Skeletal muscle tissue (tissue), 4 donors: ENCODE results near the gene FAM169A. TPM values are rescaled to one million over a fixed set of nuclear protein-coding genes. Genes with fewer than 3 reads are reported as not detected.
"Not testable (repeated sequence)": the region's sequence is repeated elsewhere in the genome, so short reads cannot be mapped to it uniquely, and the experiment has no call there.

ENCODE experiments used
- H3K27ac ChIP-seq: one replicate; pipeline ENCODE4 v1.7.0; 2013; ENCODE audit warnings: mild to moderate bottlenecking, low read depth, low read length, inconsistent platforms
- H3K27me3 ChIP-seq, 3 donors: one replicate each; pipeline ENCODE4 v1.7.0; 2013; ENCODE audit warnings: low read length in 3 of 3; ENCODE audit not compliant: control insufficient read depth in 3 of 3, insufficient read depth in 3 of 3
- H3K36me3 ChIP-seq, 3 donors: one replicate each; pipeline ENCODE4 v1.7.0; 2013; ENCODE audit warnings: low read length in 3 of 3; ENCODE audit not compliant: control insufficient read depth in 3 of 3, insufficient read depth in 3 of 3
- H3K4me1 ChIP-seq, 3 donors: one replicate each; pipeline ENCODE4 v1.7.0; 2013; ENCODE audit warnings: low read length in 3 of 3, mild to moderate bottlenecking in 3 of 3; ENCODE audit not compliant: control insufficient read depth in 3 of 3, insufficient read depth in 3 of 3
- H3K4me3 ChIP-seq, 3 donors: one replicate each; pipeline ENCODE4 v1.7.0; 2013; ENCODE audit warnings: low read length in 3 of 3
- H3K9ac ChIP-seq, 3 donors: one replicate each; pipeline ENCODE4 v1.7.0; 2013; ENCODE audit warnings: low read length in 3 of 3, mild to moderate bottlenecking in 3 of 3, moderate library complexity in 2 of 3, low read depth in 1 of 3
- H3K9me3 ChIP-seq, 3 donors: one replicate each; pipeline ENCODE4 v1.7.0; 2013; ENCODE audit warnings: low read length in 3 of 3; ENCODE audit not compliant: control insufficient read depth in 3 of 3
- total RNA-seq: library from RNA; depleted of rRNA; stranded (reverse); fragments of >200 nt; gene quantifications from one replicate; pipeline ENCODE4 v1.2.3, GENCODE V29; 2014
- donor health status: Osteomylitis.

Gene FAM169A
- total RNA-seq, 1 donor from 2014 or later, result 0.52 TPM

DNA sequence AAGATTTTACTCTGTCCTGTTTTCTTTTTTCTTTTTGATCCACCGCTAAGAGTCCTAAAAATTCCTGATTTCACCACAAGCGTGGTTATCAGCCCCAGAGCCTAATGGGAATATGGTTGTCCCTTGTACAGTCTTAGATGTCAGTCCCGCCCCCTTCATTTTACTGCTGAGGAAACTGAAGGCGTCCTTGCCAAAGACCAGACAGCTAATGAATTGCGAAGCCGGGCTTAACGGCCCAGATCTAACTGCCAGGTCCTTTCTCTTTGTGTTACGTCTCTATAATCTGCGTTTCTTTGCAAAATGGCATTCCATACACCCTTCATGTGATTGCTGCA lies 98.6 kb downstream of the FAM169A start:
- H3K27me3 ChIP-seq, result no peaks in the 10 kb centered on the region
- H3K4me3 ChIP-seq, result peak overlapping the region; percentile 88 to 97 (median 90)
- peak overlapping the region; percentile 88 to 96 (median 96) for H3K9ac ChIP-seq
- H3K27ac ChIP-seq, result peak overlapping the region; percentile 61
- no peaks in the 10 kb centered on the region for H3K9me3 ChIP-seq
- H3K4me1 ChIP-seq, result peaks cover 21 to 25% (median 22%) of the 10 kb centered on the region in 3 donors
- peaks cover under 1 to 25% (median 23%) of the 10 kb centered on the region in 3 donors for H3K36me3 ChIP-seq

DNA sequence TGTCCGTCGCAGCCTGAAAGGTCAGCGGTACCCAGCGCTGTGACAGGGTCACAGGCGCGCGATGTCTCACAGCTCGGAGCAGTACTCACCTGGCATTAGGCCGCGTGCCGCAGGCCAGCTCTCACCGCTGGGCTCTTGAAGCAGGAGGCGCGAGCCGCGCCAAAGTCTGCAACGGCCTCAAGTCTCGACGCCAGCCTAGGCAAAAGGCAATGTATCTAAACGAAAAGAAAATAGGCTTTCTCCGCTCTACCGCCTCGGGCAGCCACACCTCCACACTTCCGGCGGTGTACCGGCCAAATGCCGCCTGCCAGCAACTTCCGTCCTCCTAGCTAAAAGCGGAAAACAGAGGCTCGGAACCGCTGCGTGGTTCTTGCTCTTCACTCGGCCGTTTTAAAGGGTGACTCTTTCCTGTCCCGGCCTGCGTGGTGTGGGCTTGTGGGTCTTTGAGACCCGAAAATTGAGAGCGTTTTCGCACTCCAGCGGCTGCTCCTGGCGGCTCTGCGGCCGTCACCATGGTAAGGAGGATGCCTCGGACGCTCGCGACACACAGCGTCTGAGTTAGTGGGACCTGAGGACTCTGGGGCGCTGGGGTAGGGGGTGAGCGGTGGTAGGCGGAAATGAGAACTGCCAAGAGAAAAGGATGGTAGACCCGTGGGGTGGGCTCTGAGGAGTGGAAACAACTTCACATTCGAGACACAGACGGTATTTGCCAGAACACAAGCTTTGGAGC lies 99.2 kb downstream of the FAM169A start, which contains the start of the genes GFM2 and NSA2:
GFM2 (minus strand) TSS at position 269 of the 730 bp plus-strand sequence. CDS start 3,375 bp downstream, outside the sequence.
NSA2 (plus strand) TSS at position 401 of the 730 bp plus-strand sequence; CDS start at position 513, 112 bp downstream.
- peaks cover 0 to 22% (median 19%) of the 10 kb centered on the region in 3 donors for H3K36me3 ChIP-seq
- peaks cover 21 to 25% (median 22%) of the 10 kb centered on the region in 3 donors for H3K4me1 ChIP-seq

DNA sequence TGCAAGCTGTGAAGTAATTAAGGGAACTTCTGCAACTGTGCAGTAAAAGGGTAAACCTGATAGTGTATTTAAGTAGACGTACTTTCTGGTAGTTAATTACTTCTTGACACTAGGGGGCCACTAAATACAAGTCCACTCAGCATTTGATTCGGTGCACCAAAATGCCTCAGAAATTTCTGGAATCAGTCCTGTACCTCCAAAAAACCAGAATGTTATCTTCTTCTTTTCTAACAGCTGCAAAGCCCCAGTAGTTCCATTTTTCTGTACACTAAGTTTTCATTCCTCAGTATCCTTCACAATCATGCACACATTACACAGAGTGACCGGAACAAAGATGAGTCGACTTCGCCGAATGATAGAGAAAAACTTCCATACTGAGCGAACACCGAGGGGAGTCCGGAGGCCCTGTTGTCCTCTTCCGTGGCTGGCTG lies 99.8 kb downstream of the FAM169A start:
- H3K27me3 ChIP-seq, result no peaks in the 10 kb centered on the region
- peak overlapping the region; percentile 61 for H3K27ac ChIP-seq
- no peaks in the 10 kb centered on the region for H3K9me3 ChIP-seq
- H3K4me1 ChIP-seq, result peaks cover 21 to 25% (median 23%) of the 10 kb centered on the region in 3 donors
- H3K4me3 ChIP-seq, result peak overlapping the region; percentile 88 to 97 (median 90)
- H3K36me3 ChIP-seq, result peaks cover 0 to 22% (median 19%) of the 10 kb centered on the region in 3 donors
- peak overlapping the region; percentile 88 to 96 (median 96) for H3K9ac ChIP-seq

More for the DNA sequence above, 99.2 kb downstream of the FAM169A start, which contains the start of the genes GFM2 and NSA2:
- no peaks in the 10 kb centered on the region for H3K27me3 ChIP-seq
- peak within 1 kb of the TSS; percentile 61 for H3K27ac ChIP-seq
- H3K9ac ChIP-seq, result peak within 1 kb of the TSS; percentile 88 to 96 (median 96)
- H3K4me3 ChIP-seq, result peak within 1 kb of the TSS; percentile 88 to 97 (median 90)
- no peaks in the 10 kb centered on the region for H3K9me3 ChIP-seq

- peaks cover 0 to 18% (median 18%) of the 10 kb centered on the region in 3 donors for H3K36me3 ChIP-seq
- H3K4me3 ChIP-seq, result peak overlapping the region; percentile 88 to 97 (median 90)
- no peak overlapping the region for H3K27ac ChIP-seq
- peak overlapping the region; percentile 88 to 96 (median 96) for H3K9ac ChIP-seq
- H3K27me3 ChIP-seq, result no peaks in the 10 kb centered on the region
- no peaks in the 10 kb centered on the region for H3K9me3 ChIP-seq
- H3K4me1 ChIP-seq, result peaks cover 21 to 25% (median 24%) of the 10 kb centered on the region in 3 donors
These were observed 100.3 kb downstream of the FAM169A start for GRCh38 chr5:74765929-74766328.

DNA sequence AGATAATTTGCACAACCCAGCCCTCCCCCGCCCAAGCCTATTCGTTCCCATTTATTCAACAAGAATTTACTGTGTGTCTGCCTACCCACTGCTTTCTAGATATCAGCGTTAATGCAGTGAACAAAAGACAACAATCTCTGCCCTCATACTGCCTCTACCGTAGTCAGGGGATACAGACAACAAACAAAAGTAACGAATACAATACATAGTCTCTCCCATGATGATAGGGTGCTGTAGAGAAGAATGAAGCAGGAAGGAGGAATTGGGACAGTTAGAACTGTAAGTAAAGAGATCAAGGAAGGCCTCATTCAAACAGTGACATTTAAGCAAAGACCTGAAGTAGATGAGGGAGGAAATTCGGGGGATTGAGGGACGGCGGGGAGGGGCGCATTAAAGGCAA lies 101.0 kb downstream of the FAM169A start:
- Histone ChIP-seq H3K9me3 (no peaks in the 10 kb centered on the region), H3K4me1 (peaks cover 21 to 25% (median 24%) of the 10 kb centered on the region in 3 donors), H3K9ac (peak overlapping the region in 1 of 3 donors; percentile 37), H3K36me3 (peaks cover 2 to 16% (median 16%) of the 10 kb centered on the region in 3 donors), H3K27ac (no peak overlapping the region), H3K27me3 (no peaks in the 10 kb centered on the region), H3K4me3 (peak overlapping the region in 2 of 3 donors; percentile 41 to 88)

GRCh38 chr5:74763504-74763903 lies 102.7 kb downstream of the FAM169A start:
- Histone ChIP-seq H3K9me3 (no peaks in the 10 kb centered on the region), H3K27me3 (no peaks in the 10 kb centered on the region), H3K27ac (no peak overlapping the region), H3K4me1 (peaks cover 21 to 25% (median 24%) of the 10 kb centered on the region in 3 donors), H3K36me3 (peaks cover 4 to 14% (median 11%) of the 10 kb centered on the region in 3 donors), H3K4me3 (no peak overlapping the region), H3K9ac (no peak overlapping the region)

- H3K9ac ChIP-seq, result no peak overlapping the region
- H3K36me3 ChIP-seq, result peaks cover 10 to 20% (median 19%) of the 10 kb centered on the region in 3 donors
These were observed 103.6 kb downstream of the FAM169A start for GRCh38 chr5:74762599-74762998.

DNA sequence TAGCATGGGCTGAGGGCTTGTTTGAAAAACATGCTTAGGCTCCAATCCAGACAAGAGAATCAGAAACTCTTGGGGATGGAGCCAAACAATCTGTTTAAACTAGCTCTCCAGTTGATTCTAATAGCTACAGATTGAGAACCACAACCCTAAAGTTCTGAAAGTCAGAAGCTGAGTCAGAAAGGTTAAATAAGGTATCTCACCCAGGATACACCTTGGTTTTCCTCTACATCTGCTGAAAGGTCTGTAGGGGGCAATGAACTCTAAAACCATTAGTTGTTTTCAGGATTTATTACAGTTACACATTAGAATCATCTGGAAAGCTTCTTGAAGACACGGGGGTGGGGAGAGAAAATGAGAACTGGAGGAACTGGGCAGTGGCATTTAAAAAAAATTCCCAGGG lies 104.9 kb downstream of the FAM169A start:
- H3K9me3 ChIP-seq, result no peaks in the 10 kb centered on the region
- H3K9ac ChIP-seq, result no peak overlapping the region
- peaks cover 10 to 29% (median 28%) of the 10 kb centered on the region in 3 donors for H3K36me3 ChIP-seq
- no peak overlapping the region for H3K4me3 ChIP-seq
- no peaks in the 10 kb centered on the region for H3K27me3 ChIP-seq
- H3K27ac ChIP-seq, result no peak overlapping the region
- H3K4me1 ChIP-seq, result peaks cover 13 to 16% (median 15%) of the 10 kb centered on the region in 3 donors

More at GRCh38 chr5:74762599-74762998, 103.6 kb downstream of the FAM169A start:
- H3K27me3 ChIP-seq, result no peaks in the 10 kb centered on the region
- no peak overlapping the region for H3K4me3 ChIP-seq
- peaks cover 14 to 18% (median 18%) of the 10 kb centered on the region in 3 donors for H3K4me1 ChIP-seq
- no peak overlapping the region for H3K27ac ChIP-seq
- no peaks in the 10 kb centered on the region for H3K9me3 ChIP-seq

- H3K4me3 ChIP-seq, H3K9ac ChIP-seq, H3K27ac ChIP-seq, H3K4me1 ChIP-seq, H3K9me3 ChIP-seq, H3K27me3 ChIP-seq: not testable (repeated sequence)
- peaks cover 10 to 42% (median 40%) of the 10 kb centered on the region in 3 donors for H3K36me3 ChIP-seq
These were observed 117.4 kb downstream of the FAM169A start for GRCh38 chr5:74748742-74749141.

GRCh38 chr5:74738406-74738805 lies 127.8 kb downstream of the FAM169A start:
- no peaks in the 10 kb centered on the region for H3K9me3 ChIP-seq
- no peaks in the 10 kb centered on the region for H3K27me3 ChIP-seq
- H3K4me3 ChIP-seq, result no peak overlapping the region
- no peak overlapping the region for H3K27ac ChIP-seq
- peaks cover 13 to 54% (median 45%) of the 10 kb centered on the region in 3 donors for H3K36me3 ChIP-seq
- no peak overlapping the region for H3K9ac ChIP-seq
- no peaks in the 10 kb centered on the region for H3K4me1 ChIP-seq
